Hematopoietic multipotent progenitor cell (in vitro differentiated cells): ENCODE measurements around the gene FAM161B. TPM values are rescaled to one million over a fixed set of nuclear protein-coding genes. Genes with fewer than 3 reads are reported as not detected.

Source experiments
- DNase-seq, 3 donors: peaks; one replicate each; pipeline ENCODE4 v3.0.0-alpha.2; 2011 to 2015; ENCODE audit warnings: low read depth in 2 of 3, low spot score in 2 of 3
- small RNA-seq: library from RNA; depleted of rRNA; stranded (forward); fragments of <200 nt; gene quantifications from one replicate; pipeline ENCODE3, GENCODE V24; 2012
- total RNA-seq: library from RNA; depleted of rRNA; stranded (reverse); fragments of >200 nt; gene quantifications from one replicate; pipeline ENCODE4 v1.2.3, GENCODE V29; 2012

Gene FAM161B
- total RNA-seq, 1 donor, result 2.7 TPM

- DNase-seq, result no peak
These were observed 65.3 kb downstream of the FAM161B start for GRCh38 chr14:73884438-73885190.

Small RNA genes lying within 50 kb of the gene (small RNA-seq; reads per million reads assigned to genes)
- not detected for gene RF00019

Other genes with a start within 250 kb of the FAM161B start
- 11.6 TPM for gene PNMA1, start 235.7 kb downstream of the FAM161B start, total RNA-seq
- 1.9 TPM for gene PTGR2, start 98.3 kb downstream of the FAM161B start, total RNA-seq
- gene ZNF410, start 63.2 kb downstream of the FAM161B start, total RNA-seq, result 43.6 TPM
- gene COQ6, start 208 bp upstream of the FAM161B start, total RNA-seq, result 22.4 TPM
- 7.3 TPM for gene ENTPD5, start 69.2 kb upstream of the FAM161B start, total RNA-seq
- 1.6 TPM for gene BBOF1, start 69.3 kb upstream of the FAM161B start, total RNA-seq
- 20.5 TPM for gene ALDH6A1, start 134.4 kb upstream of the FAM161B start, total RNA-seq
- 4.0 TPM for gene LIN52, start 134.9 kb upstream of the FAM161B start, total RNA-seq